Osteoblast (primary cell): ENCODE measurements around the gene SYDE1. TPM values are rescaled to one million over a fixed set of nuclear protein-coding genes. Genes with fewer than 3 reads are reported as not detected.

Experiments
- DNase-seq: peaks from one replicate; pipeline ENCODE4 v3.0.0; 2011; ENCODE audit warnings: low spot score, mixed read lengths; ENCODE audit not compliant: insufficient read length; ENCODE audit errors: missing footprints
- H2AFZ ChIP-seq: 2 replicates; pipeline ENCODE4 v1.6.0; 2011; ENCODE audit warnings: mild to moderate bottlenecking, low read length
- H3K27ac ChIP-seq: 2 replicates; pipeline ENCODE4 v1.5.1; 2011; ENCODE audit warnings: mild to moderate bottlenecking, low read depth, low read length, moderate library complexity
- H3K27me3 ChIP-seq: 2 replicates; pipeline ENCODE4 v1.6.0; 2012; ENCODE audit warnings: mild to moderate bottlenecking, control low read depth, inconsistent platforms, low read length, moderate library complexity; ENCODE audit not compliant: insufficient read depth
- H3K36me3 ChIP-seq: 2 replicates; pipeline ENCODE4 v1.5.1; 2011; ENCODE audit warnings: mild to moderate bottlenecking, low read length, control low read depth, moderate library complexity; ENCODE audit not compliant: insufficient read depth
- H3K4me1 ChIP-seq: 2 replicates; pipeline ENCODE4 v1.5.1; 2011; ENCODE audit warnings: mild to moderate bottlenecking, low read length, control low read depth, moderate library complexity; ENCODE audit not compliant: insufficient read depth
- H3K4me2 ChIP-seq: 2 replicates; pipeline ENCODE4 v1.6.0; 2011; ENCODE audit warnings: mild to moderate bottlenecking, low read length; ENCODE audit not compliant: insufficient read depth
- H3K4me3 ChIP-seq: fragments of 200-600 bp; sonication (generic); 3 replicates; pipeline ENCODE4 v1.5.1; 2012; ENCODE audit warnings: mild to moderate bottlenecking, low read length, inconsistent platforms; ENCODE audit not compliant: insufficient read depth
- H3K79me2 ChIP-seq: 2 replicates; pipeline ENCODE4 v1.6.0; 2012; ENCODE audit warnings: mild to moderate bottlenecking, low read length, control low read depth, inconsistent platforms; ENCODE audit not compliant: insufficient read depth
- H3K9me3 ChIP-seq: 2 replicates; pipeline ENCODE4 v1.5.1; 2011; ENCODE audit warnings: low read depth, low read length, control low read depth
- H4K20me1 ChIP-seq: 2 replicates; pipeline ENCODE4 v1.6.0; 2012; ENCODE audit warnings: mild to moderate bottlenecking, low read length, control low read depth; ENCODE audit not compliant: insufficient read depth
- total RNA-seq: library from RNA; depleted of rRNA; stranded (reverse); fragments of >200 nt; gene quantifications from 2 replicates; pipeline ENCODE4 v1.2.3, GENCODE V29; 2012
- TF ChIP-seq, protein P1 (sequence below): IDR thresholded peaks from 2 replicates; pipeline ENCODE4 v1.5.1; 2011; ENCODE audit warnings: mild to moderate bottlenecking, low read depth, low read length, moderate library complexity; ENCODE audit errors: extremely low read depth

The SYDE1 gene
- total RNA-seq, 1 donor = 56.8 TPM

DNA sequence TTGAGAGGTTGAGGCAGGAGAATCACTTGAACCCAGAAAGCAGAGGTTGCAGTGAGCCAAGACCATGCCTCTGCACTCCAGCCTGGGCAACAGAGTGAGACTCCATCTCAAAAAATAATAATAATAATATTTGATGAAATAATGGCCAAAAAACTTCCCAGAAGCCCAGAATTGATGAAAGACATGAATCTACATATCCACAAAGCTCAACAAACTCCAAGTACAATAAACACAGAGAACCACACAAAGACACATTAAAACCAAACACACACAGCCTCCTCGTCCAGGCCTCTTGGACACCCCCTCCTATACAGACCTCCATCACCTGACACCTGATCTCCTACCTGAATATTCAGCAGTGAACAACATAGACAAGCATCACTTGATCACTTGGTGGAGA is 3.2 kb upstream of the SYDE1 start:
- Histone ChIP-seq H3K79me2 (peaks cover 22% of the 10 kb centered on the region), H3K9me3 (peaks cover 8% of the 10 kb centered on the region), H2AFZ (no peak overlapping the region), H3K4me3 (no peak overlapping the region), H4K20me1 (peaks cover 10% of the 10 kb centered on the region), H3K4me1 (peaks cover 11% of the 10 kb centered on the region), H3K4me2 (no peak overlapping the region), H3K27me3 (no peaks in the 10 kb centered on the region), H3K36me3 (peaks cover under 1% of the 10 kb centered on the region), H3K27ac (no peak overlapping the region)
- peak; percentile 50 for DNase-seq
- TF ChIP-seq, protein P1, sequence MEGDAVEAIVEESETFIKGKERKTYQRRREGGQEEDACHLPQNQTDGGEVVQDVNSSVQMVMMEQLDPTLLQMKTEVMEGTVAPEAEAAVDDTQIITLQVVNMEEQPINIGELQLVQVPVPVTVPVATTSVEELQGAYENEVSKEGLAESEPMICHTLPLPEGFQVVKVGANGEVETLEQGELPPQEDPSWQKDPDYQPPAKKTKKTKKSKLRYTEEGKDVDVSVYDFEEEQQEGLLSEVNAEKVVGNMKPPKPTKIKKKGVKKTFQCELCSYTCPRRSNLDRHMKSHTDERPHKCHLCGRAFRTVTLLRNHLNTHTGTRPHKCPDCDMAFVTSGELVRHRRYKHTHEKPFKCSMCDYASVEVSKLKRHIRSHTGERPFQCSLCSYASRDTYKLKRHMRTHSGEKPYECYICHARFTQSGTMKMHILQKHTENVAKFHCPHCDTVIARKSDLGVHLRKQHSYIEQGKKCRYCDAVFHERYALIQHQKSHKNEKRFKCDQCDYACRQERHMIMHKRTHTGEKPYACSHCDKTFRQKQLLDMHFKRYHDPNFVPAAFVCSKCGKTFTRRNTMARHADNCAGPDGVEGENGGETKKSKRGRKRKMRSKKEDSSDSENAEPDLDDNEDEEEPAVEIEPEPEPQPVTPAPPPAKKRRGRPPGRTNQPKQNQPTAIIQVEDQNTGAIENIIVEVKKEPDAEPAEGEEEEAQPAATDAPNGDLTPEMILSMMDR = no peak

DNA sequence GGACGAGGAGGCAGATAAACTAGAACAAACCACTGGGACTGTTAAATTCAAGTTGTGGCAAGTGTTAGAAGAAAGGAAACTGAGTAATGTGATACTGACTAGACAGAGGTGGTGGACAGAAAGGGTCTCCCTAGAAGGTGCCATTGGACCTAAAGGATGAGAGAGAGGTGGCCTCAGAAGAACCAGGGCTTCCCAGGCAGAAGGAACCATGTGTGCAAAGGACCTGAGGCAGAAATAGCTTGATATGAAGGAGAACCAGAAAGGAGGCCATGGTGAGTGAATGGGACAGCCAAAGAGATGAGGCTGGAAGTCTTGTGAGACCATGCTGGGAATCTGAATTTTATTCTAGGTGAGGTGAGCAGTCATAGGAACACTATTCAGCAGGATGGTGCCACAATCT is 2.8 kb upstream of the SYDE1 start:
- no peak overlapping the region for H3K4me2 ChIP-seq
- peaks cover 27% of the 10 kb centered on the region for H3K79me2 ChIP-seq
- H2AFZ ChIP-seq = no peak overlapping the region
- peaks cover 4% of the 10 kb centered on the region for H3K36me3 ChIP-seq
- TF ChIP-seq, protein P1 = no peak
- no peak overlapping the region for H3K27ac ChIP-seq
- peaks cover 8% of the 10 kb centered on the region for H3K9me3 ChIP-seq
- peaks cover 11% of the 10 kb centered on the region for H4K20me1 ChIP-seq
- H3K4me3 ChIP-seq = no peak overlapping the region
- no peaks in the 10 kb centered on the region for H3K27me3 ChIP-seq
- peaks cover 11% of the 10 kb centered on the region for H3K4me1 ChIP-seq
- DNase-seq = peak; percentile 66

DNA sequence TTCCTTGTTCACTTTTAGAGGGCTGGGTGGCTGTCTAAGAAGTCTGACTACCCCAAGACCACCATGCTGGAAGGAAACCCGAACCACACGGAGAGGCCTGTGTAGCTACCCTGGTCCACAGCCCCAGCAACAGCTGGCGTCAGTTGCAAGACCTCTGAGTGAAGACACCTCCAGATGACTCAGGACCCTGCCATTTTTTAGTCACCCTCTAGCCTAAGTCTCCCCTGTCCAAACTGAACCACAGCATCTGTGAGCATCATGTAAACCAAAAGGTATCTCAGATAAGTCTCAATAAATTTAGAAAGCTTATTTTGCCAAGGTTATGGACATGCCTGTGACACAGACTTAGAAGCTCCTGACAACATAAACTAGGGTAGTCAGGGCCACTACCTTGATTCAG is 2.2 kb upstream of the SYDE1 start:
- peaks cover 27% of the 10 kb centered on the region for H3K79me2 ChIP-seq
- peaks cover 11% of the 10 kb centered on the region for H3K4me1 ChIP-seq
- H3K9me3 ChIP-seq = peaks cover 8% of the 10 kb centered on the region
- no peak for DNase-seq
- H3K27me3 ChIP-seq = no peaks in the 10 kb centered on the region
- H2AFZ ChIP-seq = no peak overlapping the region
- TF ChIP-seq, protein P1 = no peak
- peaks cover 5% of the 10 kb centered on the region for H3K36me3 ChIP-seq
- peaks cover 11% of the 10 kb centered on the region for H4K20me1 ChIP-seq
- no peak overlapping the region for H3K27ac ChIP-seq
- H3K4me2 ChIP-seq = no peak overlapping the region
- H3K4me3 ChIP-seq = no peak overlapping the region

DNA sequence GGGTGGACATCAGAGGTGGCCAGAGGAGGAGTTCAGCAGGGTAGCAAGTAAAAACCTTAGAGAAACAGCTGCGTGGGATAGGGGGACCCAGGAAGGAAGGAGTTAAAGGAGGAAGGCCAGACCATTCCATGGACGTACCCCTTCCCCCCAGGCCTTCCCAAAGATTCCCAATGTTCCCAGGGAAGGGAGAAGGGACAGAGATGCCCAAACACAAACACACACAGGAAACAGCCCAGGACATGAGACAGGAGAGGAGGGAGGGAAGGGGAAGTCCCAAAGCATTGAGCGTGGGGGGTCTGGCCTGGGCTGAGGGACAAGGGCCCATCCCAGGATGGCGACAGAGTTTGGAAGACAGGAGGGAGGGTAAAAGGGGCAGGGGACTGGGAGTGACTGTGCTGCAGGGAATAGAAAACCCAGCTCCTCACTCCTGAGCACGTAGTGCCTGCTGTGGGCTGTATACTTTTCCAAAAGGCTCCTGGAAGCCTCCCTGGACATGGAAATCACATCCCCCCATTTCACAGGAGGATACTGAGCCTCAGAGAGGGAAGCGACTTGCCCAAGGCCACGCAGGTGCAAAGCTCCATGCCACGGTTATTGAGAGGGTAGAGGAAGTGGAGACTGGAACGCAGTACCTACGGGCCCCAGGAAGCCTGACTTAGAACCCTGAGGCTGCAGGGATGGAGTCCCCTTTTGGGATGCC is 1.1 kb downstream of the SYDE1 start:
- Histone ChIP-seq H4K20me1 (peaks cover 11% of the 10 kb centered on the region), H3K27me3 (no peaks in the 10 kb centered on the region), H3K9me3 (peaks cover 8% of the 10 kb centered on the region), H3K36me3 (peaks cover 33% of the 10 kb centered on the region), H3K4me1 (peaks cover 11% of the 10 kb centered on the region), H3K79me2 (peaks cover 34% of the 10 kb centered on the region), H3K27ac (peak overlapping the region; percentile 51), H2AFZ (peak overlapping the region; percentile 51), H3K4me3 (peak overlapping the region; percentile 87), H3K4me2 (peak overlapping the region; percentile 90)
- DNase-seq = peak; percentile 94
- TF ChIP-seq, protein P1 = no peak
